GM12892 (cell line): ENCODE measurements around the gene NEK10.

Experiments
- POLR2A ChIP-seq: IDR thresholded peaks from 2 replicates; pipeline ENCODE4 v1.6.1; 2011; ENCODE audit warnings: low read depth, low read length, control low read depth
- TAF1 ChIP-seq: IDR thresholded peaks from 2 replicates; pipeline ENCODE4 v1.6.1; 2011; ENCODE audit warnings: low read depth, mild to moderate bottlenecking, control low read depth, low read length, borderline replicate concordance

GRCh38 chr3:27224197-27224596 lies 145.0 kb downstream of the NEK10 start:
- TF ChIP-seq POLR2A = no peak
- no peak for TF ChIP-seq TAF1
